Heart left ventricle (tissue), 16 donors: ENCODE measurements around the gene DBNDD1. TPM values are rescaled to one million over a fixed set of nuclear protein-coding genes. Genes with fewer than 3 reads are reported as not detected.
A peak's percentile ranks its signal among the peaks of the same experiment; 100 is the strongest.
"Not testable (repeated sequence)": the region's sequence is repeated elsewhere in the genome, so short reads cannot be mapped to it uniquely, and the experiment has no call there.

ENCODE experiments used
- ATAC-seq, 4 donors: fragments of 200-7000 bp; cut with Tn5 transposase; one replicate each; pipeline ENCODE4 v1.9.1; 2020 to 2022; ENCODE audit warnings: moderate library complexity in 4 of 4, mild to moderate bottlenecking in 3 of 4, moderate number of reproducible peaks in 1 of 4
- DNase-seq, 5 donors: peaks; one replicate each; pipeline ENCODE4 v3.0.0-alpha.2; 2020
- H3K27ac ChIP-seq, 12 donors: fragments of 200-600 bp; sonication (generic) in 4 of 12; one replicate each; pipeline versions ENCODE4 v1.5.0 to v1.8.0; 2016 to 2022; ENCODE audit warnings: mild to moderate bottlenecking in 2 of 12
- H3K27me3 ChIP-seq, 9 donors: fragments of 200-600 bp; sonication (generic) in 2 of 9; one replicate each; pipeline versions ENCODE4 v1.5.1 to v1.8.0; 2016 to 2022; ENCODE audit warnings: mild to moderate bottlenecking in 3 of 9
- H3K36me3 ChIP-seq, 9 donors: fragments of 200-600 bp; sonication (generic) in 2 of 9; one replicate each; pipeline versions ENCODE4 v1.5.0 to v1.8.0; 2018 to 2022; ENCODE audit warnings: mild to moderate bottlenecking in 2 of 9
- H3K4me1 ChIP-seq, 12 donors: fragments of 200-600 bp; sonication (generic) in 4 of 12; one replicate each; pipeline versions ENCODE4 v1.5.0 to v1.8.0; 2016 to 2022; ENCODE audit warnings: mild to moderate bottlenecking in 3 of 12
- H3K4me3 ChIP-seq, 12 donors: fragments of 200-600 bp; sonication (generic) in 4 of 12; one replicate each; pipeline versions ENCODE4 v1.5.0 to v1.8.0; 2017 to 2022; ENCODE audit warnings: mild to moderate bottlenecking in 9 of 12, moderate library complexity in 4 of 12
- H3K9me3 ChIP-seq, 12 donors: fragments of 200-600 bp; sonication (generic) in 4 of 12; one replicate each; pipeline versions ENCODE4 v1.5.0 to v1.8.0; 2016 to 2022; ENCODE audit warnings: mild to moderate bottlenecking in 1 of 12
- CTCF ChIP-seq, 12 donors: fragments of 200-600 bp; sonication (generic) in 4 of 12; IDR thresholded peaks; one replicate each; pipeline versions ENCODE4 v1.5.0 to v1.8.0; 2018 to 2022; ENCODE audit warnings: antibody characterized with exemption in 12 of 12, mild to moderate bottlenecking in 5 of 12
- POLR2A ChIP-seq, 2 donors: fragments of 450-650 bp; IDR thresholded peaks; one replicate each; pipeline ENCODE4 v1.6.1; 2017; ENCODE audit warnings: antibody characterized with exemption in 2 of 2, mild to moderate bottlenecking in 2 of 2, moderate library complexity in 2 of 2
- WGBS, 4 donors: extraction: QIAGEN DNeasy Blood & Tissue Kit in 2 of 4; methylation state at CpG; one replicate each; pipeline versions ENCODE4 v1.1.5 to v1.1.7; 2013 to 2018; 5-methylcytosine and 5-hydroxymethylcytosine counted together
- intact Hi-C, 10 donors: fragments of 100-400 bp; cut with DNase I; formaldehyde crosslinking; loops; one replicate each; pipeline versions ENCODE4 v1.11.1 to v1.14.2; 2022
- long read RNA-seq, 3 donors: library from polyadenylated mRNA; unstranded; transcript quantifications; one replicate each; pipeline ENCODE4 v2.0.0, GENCODE V29; 2020 to 2021
- polyA plus RNA-seq, 2 donors: library from polyadenylated mRNA; stranded (reverse); fragments of 200-250 nt; gene quantifications; one replicate each; pipeline ENCODE4 v1.2.3, GENCODE V29; 2013
- total RNA-seq, 9 donors: library from RNA; depleted of rRNA in 2 of 9; stranded (reverse); fragments of >200 nt in 2 of 9; fragmentation: NEBNext Ultra II Directional in 3 of 9; extraction: Animal tissue kit (Norgen Biotek cat#: 25700) in 3 of 9; gene quantifications; one replicate each; pipeline versions ENCODE4 v1.1.0 to v1.2.4, GENCODE V29; 2016 to 2023
- donor health status: ischemic (EF 13 %, LVEDD 7.1; RV severe dilation, severe dysfunction).
- donor health status: healthy with polysubstance abuse.
- donor health status: DM: no; HTN: yes; CAD: no.
- donor health status: DM: no; HTN: no; CAD: no.
- donor health status: ischemic (EF 25% LVEDD 6.9; RV normal size, moderate dysfunction).
- donor health status: ischemic (EF 25% LVEDD 5.7; RV mildly dilated, moderate dysfunction).
- donor health status: healthy.
- donor health status: DM: yes; HTN: yes; CAD: no.
- donor health status: ischemic (EF 35%, LVEDD 5.7; RV mildly dilated, moderate dysfunction).
- donor health status: nonischemic (EF 11% LVEDD 7.7; RV severe dilation, severe dysfunction).
- donor health status: DM: yes; HTN: yes; CAD: no.
- donor health status: PGD.
- donor health status: ischemic (EF 29% LVEDD 5.4; RV normal size, mild dysfunction).
- donor health status: nonischemic (EF 23%, LVEDD 6.1; RV moderate dilation, normal function).

DBNDD1 gene
- total RNA-seq (10 to 100 TPM in 1 of 9 donors, 1 to 10 TPM in 8; 2.3 to 16.0 (median 5.5) TPM), polyA plus RNA-seq (1 to 10 TPM; 1.4 to 3.8 TPM)
- long read RNA-seq, donor 1, transcript DBNDD1-201 (4 exons, 2,079 nt), result major isoform, 7 of 10 reads
- long read RNA-seq, donor 1, partial matches to known transcripts, result 0 of 10 reads
- long read RNA-seq, donor 1, other reads (novel, unspliced or antisense), result 0 of 10 reads
- long read RNA-seq, donor 2, partial matches to known transcripts, result 0 of 4 reads
- long read RNA-seq, donor 2, other reads (novel, unspliced or antisense), result 1 of 4 reads
- long read RNA-seq, donor 3, transcript DBNDD1-201 (4 exons, 2,079 nt), result major isoform, 5 of 7 reads
- long read RNA-seq, donor 3, partial matches to known transcripts, result 0 of 7 reads
- long read RNA-seq, donor 3, other reads (novel, unspliced or antisense), result 1 of 7 reads

- H3K27ac ChIP-seq, result peak within 1 kb of the TSS in 4 of 12 donors; percentile 32 to 50 (median 41)
- H3K4me1 ChIP-seq, result peaks cover 0 to 51% (median 35%) of the 10 kb centered on the region in 12 donors
- H3K36me3 ChIP-seq, result no peaks in the 10 kb centered on the region
- no peaks in the 10 kb centered on the region for H3K9me3 ChIP-seq
- DNase-seq, result peak in 1 of 5 donors; percentile 67
- WGBS, 4 donors, result 0 to 7% (median 2%) methylated on average over 15 to 103 of the region's 103 CpGs
- TF ChIP-seq POLR2A (IDR thresholded peaks at IDR 0.05) (no peak), CTCF (IDR thresholded peaks at IDR 0.05) (no peak)
- no peak for ATAC-seq
- intact Hi-C loops, result no loop called here
- H3K4me3 ChIP-seq, result peak within 1 kb of the TSS; percentile 56 to 79 (median 64)
- H3K27me3 ChIP-seq, result peaks cover 0 to 12% (median 0%) of the 10 kb centered on the region in 9 donors
Observed at GRCh38 chr16:90018652-90019542, at the start of gene DBNDD1. TSS of gene DBNDD1 (minus strand) at chr16:90019456. CDS start at chr16:90019341, 115 bp downstream.

GRCh38 chr16:90061437-90061836, 42.2 kb upstream of the DBNDD1 start:
- TF ChIP-seq CTCF (IDR thresholded peaks at IDR 0.05) (no peak), POLR2A (IDR thresholded peaks at IDR 0.05) (no peak)
- H3K4me3 ChIP-seq, result no peak overlapping the region
- DNase-seq (no peak), ATAC-seq (no peak)
- H3K27me3 ChIP-seq, result peaks cover 0 to 12% (median 0%) of the 10 kb centered on the region in 9 donors
- H3K36me3 ChIP-seq, result no peaks in the 10 kb centered on the region
- intact Hi-C loops, result no loop called here
- 54 to 63% (median 61%) methylated on average over 3 of the region's 3 CpGs for WGBS, 4 donors
- H3K9me3 ChIP-seq, result no peaks in the 10 kb centered on the region
- H3K4me1 ChIP-seq, result no peaks in the 10 kb centered on the region
- no peak overlapping the region for H3K27ac ChIP-seq

GRCh38 chr16:90057738-90058173, 38.5 kb upstream of the DBNDD1 start:
- Histone ChIP-seq H3K27me3 (peaks cover 0 to 3% (median 0%) of the 10 kb centered on the region in 9 donors), H3K4me3 (no peak overlapping the region), H3K27ac (no peak overlapping the region), H3K9me3 (peaks cover 0 to 18% (median 10%) of the 10 kb centered on the region in 12 donors), H3K36me3 (no peaks in the 10 kb centered on the region), H3K4me1 (no peaks in the 10 kb centered on the region)
- WGBS, 4 donors, result 52 to 61% (median 57%) methylated on average over 7 to 8 of the region's 8 CpGs
- no peak for ATAC-seq
- DNase-seq, result no peak
- intact Hi-C loops, result no loop called here
- no peak for TF ChIP-seq POLR2A (IDR thresholded peaks at IDR 0.05)
- TF ChIP-seq CTCF (IDR thresholded peaks at IDR 0.05), result no peak

GRCh38 chr16:90056521-90056920, 37.3 kb upstream of the DBNDD1 start:
- H3K4me1 ChIP-seq, intact Hi-C loops, DNase-seq, H3K27ac ChIP-seq, H3K4me3 ChIP-seq, H3K27me3 ChIP-seq, ATAC-seq, H3K36me3 ChIP-seq: not testable (repeated sequence)
- 80 to 86% (median 81%) methylated on average over 15 of the region's 15 CpGs for WGBS, 4 donors
- peaks cover 0 to 18% (median 10%) of the 10 kb centered on the region in 12 donors for H3K9me3 ChIP-seq
